Measurements from ENCODE around the gene SH3RF3. TPM values are rescaled to one million over a fixed set of nuclear protein-coding genes. Genes with fewer than 3 reads are reported as not detected.

Gene SH3RF3
- total and polyA plus RNA-seq, 10 of the 15 experiments (the other 5 are each of a cell fraction or from before 2014, with no cell fraction given) = 0.08 to 8.8 (median 2.3) TPM

DNA sequence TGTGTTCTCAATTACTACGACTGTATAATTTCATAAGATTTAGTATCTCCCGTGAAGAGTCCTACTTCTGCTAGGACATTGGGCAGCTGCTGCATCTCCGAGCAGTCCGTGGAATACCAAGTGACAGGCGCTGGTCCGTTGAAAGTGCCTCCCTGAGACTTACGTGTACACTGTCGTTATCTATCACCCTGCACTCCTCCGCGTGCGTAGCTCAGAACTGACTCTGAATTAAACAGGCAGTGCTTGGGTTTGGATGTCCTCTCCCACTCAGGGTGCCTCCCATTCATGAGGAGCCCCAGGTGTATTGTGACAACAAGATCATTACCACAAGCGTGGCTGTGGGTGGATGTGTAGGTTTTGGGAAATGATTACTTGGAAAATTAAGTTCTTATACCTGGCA, 148.4 kb downstream of the SH3RF3 start:
- ChIA-PET SMC1A (ENCODE audit: uncharacterized antibody, unreplicated experiment) (no interaction called here), CTCF (no interaction called here), RAD21 (ENCODE audit: unreplicated experiment) (no interaction called here), POLR2A (no interaction called here)
- in situ Hi-C loops (cut with MboI) (no loop called here), intact Hi-C loops (cut with micrococcal nuclease; ENCODE audit: unreplicated experiment) (no loop called here)
- no peak overlapping the region for H3K27ac ChIP-seq (ENCODE audit: control insufficient read depth, insufficient read depth)
- WGBS (ENCODE audit: insufficient coverage, insufficient replicate concordance, low lambda C conversion rate, missing lambda C conversion rate) = 48% methylated on average over 12 of the region's 12 CpGs
- BruUV-seq (replicated peaks) = no TSS peak
- no peaks in the 10 kb centered on the region for H3K9me3 ChIP-seq (replicated peaks; ENCODE audit: control insufficient read depth, insufficient read depth, low read length)
- H3K79me2 ChIP-seq (ENCODE audit: control insufficient read depth, insufficient read depth, low read length) = no peaks in the 10 kb centered on the region
- H3K9ac ChIP-seq (ENCODE audit: control insufficient read depth, insufficient read depth, low read length) = no peak overlapping the region
- no peak overlapping the region for H2AFZ ChIP-seq (ENCODE audit: control insufficient read depth, low read depth, low read length)
- FAIRE-seq (no peak), DNase-seq (ENCODE audit: low read depth, low spot score) (no peak), ATAC-seq (no peak)
- no peak overlapping the region for H3K4me3 ChIP-seq
- no peak overlapping the region for H3K4me2 ChIP-seq (ENCODE audit: control insufficient read depth, insufficient read depth)
- no peaks in the 10 kb centered on the region; the same call in 1 of the 2 replicates for H4K20me1 ChIP-seq (ENCODE audit: control insufficient read depth, insufficient read depth)
- TF ChIP-seq, protein P1, sequence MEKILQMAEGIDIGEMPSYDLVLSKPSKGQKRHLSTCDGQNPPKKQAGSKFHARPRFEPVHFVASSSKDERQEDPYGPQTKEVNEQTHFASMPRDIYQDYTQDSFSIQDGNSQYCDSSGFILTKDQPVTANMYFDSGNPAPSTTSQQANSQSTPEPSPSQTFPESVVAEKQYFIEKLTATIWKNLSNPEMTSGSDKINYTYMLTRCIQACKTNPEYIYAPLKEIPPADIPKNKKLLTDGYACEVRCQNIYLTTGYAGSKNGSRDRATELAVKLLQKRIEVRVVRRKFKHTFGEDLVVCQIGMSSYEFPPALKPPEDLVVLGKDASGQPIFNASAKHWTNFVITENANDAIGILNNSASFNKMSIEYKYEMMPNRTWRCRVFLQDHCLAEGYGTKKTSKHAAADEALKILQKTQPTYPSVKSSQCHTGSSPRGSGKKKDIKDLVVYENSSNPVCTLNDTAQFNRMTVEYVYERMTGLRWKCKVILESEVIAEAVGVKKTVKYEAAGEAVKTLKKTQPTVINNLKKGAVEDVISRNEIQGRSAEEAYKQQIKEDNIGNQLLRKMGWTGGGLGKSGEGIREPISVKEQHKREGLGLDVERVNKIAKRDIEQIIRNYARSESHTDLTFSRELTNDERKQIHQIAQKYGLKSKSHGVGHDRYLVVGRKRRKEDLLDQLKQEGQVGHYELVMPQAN (conservative IDR thresholded peaks at IDR 0.05) = no peak
- TF ChIP-seq KDM1A (IDR thresholded peaks at IDR 0.05; ENCODE audit: borderline replicate concordance) = no peak
- H3K27me3 ChIP-seq (replicated peaks in 1 of 2; ENCODE audit: control insufficient read depth in 2 of 2, insufficient read depth in 2 of 2, low read length in 1 of 2) = no peaks in the 10 kb centered on the region
- no peaks in the 10 kb centered on the region for H3K4me1 ChIP-seq (ENCODE audit: control insufficient read depth, insufficient read depth, low read length)
- H3K36me3 ChIP-seq (ENCODE audit: control insufficient read depth in 2 of 2, insufficient read depth in 2 of 2, low read length in 1 of 2) = no peaks in the 10 kb centered on the region

- no TSS peak for BruUV-seq (replicated peaks)
- RAD21 ChIA-PET (ENCODE audit: unreplicated experiment) = interaction anchor here (1.1 kb wide), 1 partner anchor 69 kb away, joined by 3 read pairs; no protein-coding TSS in a partner anchor
- Histone ChIP-seq H3K9me3 (replicated peaks; ENCODE audit: control insufficient read depth, insufficient read depth, low read length) (no peaks in the 10 kb centered on the region), H3K4me3 (no peak overlapping the region), H2AFZ (ENCODE audit: control insufficient read depth, low read depth, low read length) (no peak overlapping the region), H3K27me3 (replicated peaks in 1 of 2; ENCODE audit: control insufficient read depth in 2 of 2, insufficient read depth in 2 of 2, low read length in 1 of 2) (no peaks in the 10 kb centered on the region), H3K4me2 (ENCODE audit: control insufficient read depth, insufficient read depth) (no peak overlapping the region), H3K9ac (ENCODE audit: control insufficient read depth, insufficient read depth, low read length) (no peak overlapping the region), H3K36me3 (ENCODE audit: control insufficient read depth in 2 of 2, insufficient read depth in 2 of 2, low read length in 1 of 2) (no peaks in the 10 kb centered on the region), H3K4me1 (ENCODE audit: control insufficient read depth, insufficient read depth, low read length) (no peaks in the 10 kb centered on the region), H4K20me1 (ENCODE audit: control insufficient read depth, insufficient read depth) (no peaks in the 10 kb centered on the region; the same call in 1 of the 2 replicates), H3K79me2 (ENCODE audit: control insufficient read depth, insufficient read depth, low read length) (no peaks in the 10 kb centered on the region), H3K27ac (ENCODE audit: control insufficient read depth, insufficient read depth) (no peak overlapping the region)
- POLR2A ChIA-PET = no interaction called here
- in situ Hi-C loops (cut with MboI) (no loop called here), intact Hi-C loops (cut with micrococcal nuclease; ENCODE audit: unreplicated experiment) (no loop called here)
- CTCF ChIA-PET = no interaction called here
- DNase-seq (ENCODE audit: low read depth, low spot score) = no peak
- FAIRE-seq = no peak
- SMC1A ChIA-PET (ENCODE audit: uncharacterized antibody, unreplicated experiment) = interaction anchor here (1.5 kb wide), 1 partner anchor 25 kb away, joined by 4 read pairs; no protein-coding TSS in a partner anchor
- no peak for ATAC-seq
- 51% methylated on average over 15 of the region's 15 CpGs for WGBS (ENCODE audit: insufficient coverage, insufficient replicate concordance, low lambda C conversion rate, missing lambda C conversion rate)
- TF ChIP-seq POU2F2 (IDR thresholded peaks at IDR 0.05; ENCODE audit: borderline replicate concordance, low read depth, low read length) = no peak
- no peak for TF ChIP-seq BCL3 (IDR thresholded peaks at IDR 0.05; ENCODE audit: borderline replicate concordance, insufficient read depth, low read depth, low read length, poor library complexity, severe bottlenecking)
- TF ChIP-seq BACH1 (IDR thresholded peaks at IDR 0.05; ENCODE audit: borderline replicate concordance) = no peak
- no peak for TF ChIP-seq GABPA (IDR thresholded peaks at IDR 0.05; ENCODE audit: low read depth)
- TF ChIP-seq, protein P2, sequence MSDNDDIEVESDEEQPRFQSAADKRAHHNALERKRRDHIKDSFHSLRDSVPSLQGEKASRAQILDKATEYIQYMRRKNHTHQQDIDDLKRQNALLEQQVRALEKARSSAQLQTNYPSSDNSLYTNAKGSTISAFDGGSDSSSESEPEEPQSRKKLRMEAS (IDR thresholded peaks at IDR 0.05; ENCODE audit: low read depth, low read length) = no peak
- TF ChIP-seq, protein P3, sequence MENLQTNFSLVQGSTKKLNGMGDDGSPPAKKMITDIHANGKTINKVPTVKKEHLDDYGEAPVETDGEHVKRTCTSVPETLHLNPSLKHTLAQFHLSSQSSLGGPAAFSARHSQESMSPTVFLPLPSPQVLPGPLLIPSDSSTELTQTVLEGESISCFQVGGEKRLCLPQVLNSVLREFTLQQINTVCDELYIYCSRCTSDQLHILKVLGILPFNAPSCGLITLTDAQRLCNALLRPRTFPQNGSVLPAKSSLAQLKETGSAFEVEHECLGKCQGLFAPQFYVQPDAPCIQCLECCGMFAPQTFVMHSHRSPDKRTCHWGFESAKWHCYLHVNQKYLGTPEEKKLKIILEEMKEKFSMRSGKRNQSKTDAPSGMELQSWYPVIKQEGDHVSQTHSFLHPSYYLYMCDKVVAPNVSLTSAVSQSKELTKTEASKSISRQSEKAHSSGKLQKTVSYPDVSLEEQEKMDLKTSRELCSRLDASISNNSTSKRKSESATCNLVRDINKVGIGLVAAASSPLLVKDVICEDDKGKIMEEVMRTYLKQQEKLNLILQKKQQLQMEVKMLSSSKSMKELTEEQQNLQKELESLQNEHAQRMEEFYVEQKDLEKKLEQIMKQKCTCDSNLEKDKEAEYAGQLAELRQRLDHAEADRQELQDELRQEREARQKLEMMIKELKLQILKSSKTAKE (IDR thresholded peaks at IDR 0.05; ENCODE audit: low read depth, poor library complexity, severe bottlenecking) = no peak
- TF ChIP-seq STAT1 (conservative IDR thresholded peaks at IDR 0.05) = no peak
- no peak for TF ChIP-seq TCF3 (IDR thresholded peaks at IDR 0.05; ENCODE audit: borderline replicate concordance, insufficient read depth, low read depth, low read length)
- TF ChIP-seq RCOR1 (conservative IDR thresholded peaks at IDR 0.05; ENCODE audit: low read depth, low read length) = no peak
These were observed 150.3 kb downstream of the SH3RF3 start for GRCh38 chr2:109279243-109279860.

Measured in GM12878 (cell line).